C4-2B (cell line): ENCODE measurements around the gene OTOG.

ENCODE experiments used
- CTCF ChIP-seq: fragments of 450-650 bp; conservative IDR thresholded peaks from 2 replicates; pipeline ENCODE4 v1.5.1; 2017; ENCODE audit warnings: mild to moderate bottlenecking
- ZFX ChIP-seq: fragments of 450-650 bp; IDR thresholded peaks from 2 replicates; pipeline ENCODE4 v1.6.1; 2017

GRCh38 chr11:17578296-17578695 is 31.2 kb downstream of the OTOG start:
- TF ChIP-seq CTCF (no peak), ZFX (no peak; the same call in 1 of the 2 replicates)
